Measurements from ENCODE around the gene OSCAR. TPM values are rescaled to one million over a fixed set of nuclear protein-coding genes. Genes with fewer than 3 reads are reported as not detected.
A peak's percentile ranks its signal among the peaks of the same experiment; 100 is the strongest.

OSCAR gene
- total and polyA plus RNA-seq, 2 of the 13 experiments (the other 11 are each of a cell fraction or from before 2014, with no cell fraction given) = 1.9 TPM; not detected in 1

DNA sequence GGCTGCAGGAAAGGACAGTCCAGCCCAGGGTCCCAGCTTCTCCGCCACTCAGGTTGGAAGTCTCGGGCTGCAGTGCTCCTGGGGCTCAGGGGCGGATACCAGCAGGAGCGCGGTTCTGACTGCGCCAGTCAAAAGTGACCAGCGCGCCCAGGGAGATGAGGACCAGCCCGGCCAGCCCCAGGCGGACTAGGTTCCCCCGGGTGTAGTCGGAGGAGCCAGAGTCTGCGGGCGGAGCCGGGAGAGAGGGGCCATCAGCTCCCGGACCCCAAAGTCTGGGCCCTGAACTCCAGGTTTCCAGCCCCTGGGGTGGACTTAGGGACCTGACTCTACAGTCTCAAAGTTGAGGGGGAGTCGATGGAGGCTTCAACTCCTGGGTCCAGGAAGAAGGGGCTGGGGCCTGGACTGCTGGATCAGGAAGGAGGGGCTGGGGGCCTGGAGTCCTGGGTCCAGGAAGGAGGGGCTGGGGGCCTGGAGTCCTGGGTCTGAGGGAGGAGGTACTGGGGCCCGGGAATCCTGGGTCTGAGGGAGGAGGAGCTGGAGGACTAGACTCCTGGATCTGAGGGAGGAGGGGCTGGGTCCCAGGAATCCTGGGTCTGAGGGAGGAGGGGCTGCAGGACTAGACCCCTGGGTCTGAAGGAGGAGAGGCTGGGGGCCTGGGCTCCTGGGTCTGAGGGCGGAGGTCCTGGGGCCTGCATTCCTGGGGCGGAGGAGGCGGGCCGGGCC lies 5.3 kb downstream of the OSCAR start (continued):
- TF ChIP-seq, protein P1, sequence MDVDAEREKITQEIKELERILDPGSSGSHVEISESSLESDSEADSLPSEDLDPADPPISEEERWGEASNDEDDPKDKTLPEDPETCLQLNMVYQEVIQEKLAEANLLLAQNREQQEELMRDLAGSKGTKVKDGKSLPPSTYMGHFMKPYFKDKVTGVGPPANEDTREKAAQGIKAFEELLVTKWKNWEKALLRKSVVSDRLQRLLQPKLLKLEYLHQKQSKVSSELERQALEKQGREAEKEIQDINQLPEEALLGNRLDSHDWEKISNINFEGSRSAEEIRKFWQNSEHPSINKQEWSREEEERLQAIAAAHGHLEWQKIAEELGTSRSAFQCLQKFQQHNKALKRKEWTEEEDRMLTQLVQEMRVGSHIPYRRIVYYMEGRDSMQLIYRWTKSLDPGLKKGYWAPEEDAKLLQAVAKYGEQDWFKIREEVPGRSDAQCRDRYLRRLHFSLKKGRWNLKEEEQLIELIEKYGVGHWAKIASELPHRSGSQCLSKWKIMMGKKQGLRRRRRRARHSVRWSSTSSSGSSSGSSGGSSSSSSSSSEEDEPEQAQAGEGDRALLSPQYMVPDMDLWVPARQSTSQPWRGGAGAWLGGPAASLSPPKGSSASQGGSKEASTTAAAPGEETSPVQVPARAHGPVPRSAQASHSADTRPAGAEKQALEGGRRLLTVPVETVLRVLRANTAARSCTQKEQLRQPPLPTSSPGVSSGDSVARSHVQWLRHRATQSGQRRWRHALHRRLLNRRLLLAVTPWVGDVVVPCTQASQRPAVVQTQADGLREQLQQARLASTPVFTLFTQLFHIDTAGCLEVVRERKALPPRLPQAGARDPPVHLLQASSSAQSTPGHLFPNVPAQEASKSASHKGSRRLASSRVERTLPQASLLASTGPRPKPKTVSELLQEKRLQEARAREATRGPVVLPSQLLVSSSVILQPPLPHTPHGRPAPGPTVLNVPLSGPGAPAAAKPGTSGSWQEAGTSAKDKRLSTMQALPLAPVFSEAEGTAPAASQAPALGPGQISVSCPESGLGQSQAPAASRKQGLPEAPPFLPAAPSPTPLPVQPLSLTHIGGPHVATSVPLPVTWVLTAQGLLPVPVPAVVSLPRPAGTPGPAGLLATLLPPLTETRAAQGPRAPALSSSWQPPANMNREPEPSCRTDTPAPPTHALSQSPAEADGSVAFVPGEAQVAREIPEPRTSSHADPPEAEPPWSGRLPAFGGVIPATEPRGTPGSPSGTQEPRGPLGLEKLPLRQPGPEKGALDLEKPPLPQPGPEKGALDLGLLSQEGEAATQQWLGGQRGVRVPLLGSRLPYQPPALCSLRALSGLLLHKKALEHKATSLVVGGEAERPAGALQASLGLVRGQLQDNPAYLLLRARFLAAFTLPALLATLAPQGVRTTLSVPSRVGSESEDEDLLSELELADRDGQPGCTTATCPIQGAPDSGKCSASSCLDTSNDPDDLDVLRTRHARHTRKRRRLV (CRISPR knock-in tag; IDR thresholded peaks at IDR 0.05) = no peak
- peak; percentile 88 for TF ChIP-seq ZSCAN22 (CRISPR knock-in tag; IDR thresholded peaks at IDR 0.05)

DNA sequence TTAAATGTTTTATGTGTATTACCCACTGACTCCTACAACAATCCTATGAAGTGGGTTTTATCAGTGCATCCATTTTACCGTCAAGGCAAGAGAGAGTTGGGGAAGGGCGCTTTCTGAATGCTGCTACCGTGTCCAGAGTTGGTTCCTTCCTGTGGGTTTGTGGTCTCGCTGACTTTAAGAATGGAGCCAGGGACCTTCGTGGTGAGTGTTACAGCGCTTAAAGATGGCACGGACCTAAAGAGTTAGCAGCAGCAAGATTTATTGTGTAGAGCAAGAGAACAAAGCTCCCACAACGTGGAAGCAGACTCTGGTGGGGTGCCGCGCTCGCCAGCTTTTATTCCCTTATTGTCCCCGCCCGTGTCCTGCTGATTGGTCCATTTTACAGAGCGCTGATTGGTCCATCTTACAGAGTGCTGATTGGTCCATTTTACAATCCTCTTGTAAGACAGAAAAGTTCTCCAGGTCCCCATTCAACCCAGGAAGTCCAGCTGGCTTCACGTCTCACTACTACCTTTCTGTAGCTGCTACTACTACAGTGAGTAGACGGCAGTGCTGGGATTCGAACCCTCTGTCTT lies 6.1 kb downstream of the OSCAR start:
- in situ Hi-C loops (cut with HindIII; ENCODE audit: extremely low pct_ligation_motif_present, low pct_unique_long_range_greater_than_20kb) (no loop called here), intact Hi-C loops (cut with micrococcal nuclease; ENCODE audit: unreplicated experiment) (no loop called here)
- H3K27ac ChIP-seq (ENCODE audit: extremely low read length, insufficient read depth, low read length) = no peak overlapping the region
- TF ChIP-seq ZSCAN31 (CRISPR knock-in tag; IDR thresholded peaks at IDR 0.05; ENCODE audit: low read depth) = no peak
- TF ChIP-seq THAP11 (CRISPR knock-in tag; IDR thresholded peaks at IDR 0.05) = no peak
- TF ChIP-seq, protein P2, sequence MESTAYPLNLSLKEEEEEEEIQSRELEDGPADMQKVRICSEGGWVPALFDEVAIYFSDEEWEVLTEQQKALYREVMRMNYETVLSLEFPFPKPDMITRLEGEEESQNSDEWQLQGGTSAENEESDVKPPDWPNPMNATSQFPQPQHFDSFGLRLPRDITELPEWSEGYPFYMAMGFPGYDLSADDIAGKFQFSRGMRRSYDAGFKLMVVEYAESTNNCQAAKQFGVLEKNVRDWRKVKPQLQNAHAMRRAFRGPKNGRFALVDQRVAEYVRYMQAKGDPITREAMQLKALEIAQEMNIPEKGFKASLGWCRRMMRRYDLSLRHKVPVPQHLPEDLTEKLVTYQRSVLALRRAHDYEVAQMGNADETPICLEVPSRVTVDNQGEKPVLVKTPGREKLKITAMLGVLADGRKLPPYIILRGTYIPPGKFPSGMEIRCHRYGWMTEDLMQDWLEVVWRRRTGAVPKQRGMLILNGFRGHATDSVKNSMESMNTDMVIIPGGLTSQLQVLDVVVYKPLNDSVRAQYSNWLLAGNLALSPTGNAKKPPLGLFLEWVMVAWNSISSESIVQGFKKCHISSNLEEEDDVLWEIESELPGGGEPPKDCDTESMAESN (CRISPR knock-in tag; conservative IDR thresholded peaks at IDR 0.05) = no peak
- TF ChIP-seq, protein P3, sequence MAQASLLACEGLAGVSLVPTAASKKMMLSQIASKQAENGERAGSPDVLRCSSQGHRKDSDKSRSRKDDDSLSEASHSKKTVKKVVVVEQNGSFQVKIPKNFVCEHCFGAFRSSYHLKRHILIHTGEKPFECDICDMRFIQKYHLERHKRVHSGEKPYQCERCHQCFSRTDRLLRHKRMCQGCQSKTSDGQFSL (CRISPR knock-in tag; IDR thresholded peaks at IDR 0.05) = no peak
- TF ChIP-seq REPIN1 (CRISPR knock-in tag; IDR thresholded peaks at IDR 0.05; ENCODE audit: borderline replicate concordance, low read depth) = no peak
- TF ChIP-seq GABPB1 (CRISPR knock-in tag; IDR thresholded peaks at IDR 0.05) = no peak
- no peak for TF ChIP-seq CENPX (CRISPR knock-in tag; IDR thresholded peaks at IDR 0.05)
- TF ChIP-seq ZNF83 (CRISPR knock-in tag; IDR thresholded peaks at IDR 0.05; ENCODE audit: borderline replicate concordance) = no peak
- TF ChIP-seq GTF2F1 (IDR thresholded peaks at IDR 0.05; ENCODE audit: low read length) = no peak
- no peak for TF ChIP-seq ZNF329 (CRISPR knock-in tag; IDR thresholded peaks at IDR 0.05; ENCODE audit: low read depth)
- no peak for TF ChIP-seq ADNP (CRISPR knock-in tag; IDR thresholded peaks at IDR 0.05)
- no peak for TF ChIP-seq NKX3-1 (CRISPR knock-in tag; IDR thresholded peaks at IDR 0.05)

More for the DNA sequence above, 6.1 kb downstream of the OSCAR start:
- Histone ChIP-seq H3K27me3 (ENCODE audit: control insufficient read depth in 1 of 2, insufficient read depth in 2 of 2, low read length in 2 of 2) (peaks cover 0 to 16% of the 10 kb centered on the region in 2 experiments; a peak in 1 of 5 replicates), H3K4me2 (ENCODE audit: low read depth, low read length) (no peak overlapping the region), H3K4me3 (replicated peaks in 1 of 3; ENCODE audit: insufficient read depth in 1 of 3, low read depth in 2 of 3, low read length in 3 of 3) (no peak overlapping the region), H3K9me3 (ENCODE audit: low read length) (no peaks in the 10 kb centered on the region), H3K4me1 (ENCODE audit: insufficient read depth, low read length) (peaks cover 18% of the 10 kb centered on the region), H4K20me1 (ENCODE audit: insufficient read depth, low read length) (no peaks in the 10 kb centered on the region), H3K36me3 (replicated peaks in 1 of 2; ENCODE audit: control insufficient read depth in 1 of 2, insufficient read depth in 2 of 2, low read length in 2 of 2) (no peaks in the 10 kb centered on the region), H3K9ac (ENCODE audit: insufficient read depth, low read depth, low read length) (no peak overlapping the region), H3K79me2 (ENCODE audit: insufficient read depth, low read length) (no peaks in the 10 kb centered on the region), H2AFZ (ENCODE audit: low read length) (no peak overlapping the region)
- no peak for DNase-seq (ENCODE audit: low spot score)
- WGBS (ENCODE audit: low lambda C conversion rate) = 73% methylated on average over 17 of the region's 17 CpGs
- ChIA-PET POLR2A (interaction anchor here (1.4 kb wide), 1 partner anchor 21 kb away, joined by 3 read pairs; the partner anchor contains the start of genes PRPF31 and TFPT), CTCF (ENCODE audit: low intra/inter-chr PET ratio, low total read pairs) (no interaction called here)
- FAIRE-seq = no peak
- BruUV-seq (replicated peaks) = no TSS peak
- no peak for ATAC-seq
